Measurements from ENCODE around the gene USB1. TPM values are rescaled to one million over a fixed set of nuclear protein-coding genes. Genes with fewer than 3 reads are reported as not detected.
"Not testable (repeated sequence)": the region's sequence is repeated elsewhere in the genome, so short reads cannot be mapped to it uniquely, and the experiment has no call there.

USB1 gene
- total RNA-seq, 2 experiments from 2014 or later, result 48.4 to 54.2 TPM

GRCh38 chr16:57999971-58000705 lies 1.1 kb upstream of the USB1 start, which contains the start of gene ZNF319:
ZNF319 (minus strand) TSS chr16:58000672; CDS start chr16:57998265, 2,407 bp downstream.
- Mint-ChIP-seq H3K27ac (peak within 1 kb of the TSS; percentile 94), H3K4me3 (peak within 1 kb of the TSS; percentile 92), H3K9me3 (no peaks in the 10 kb centered on the region), H3K4me1 (peaks cover 65% of the 10 kb centered on the region), H3K27me3 (no peaks in the 10 kb centered on the region), H3K36me3 (ENCODE audit: low read depth) (peaks cover 54% of the 10 kb centered on the region)
- ChIA-PET POLR2A (interaction anchor here (1.0 to 2.9 kb wide), 10 partner anchors 11 to 553 kb away, joined by 3 to 15 read pairs (median 4); partner anchors contain the start of genes CIAPIN1 and COQ9), CTCF (interaction anchor here (0.5 to 8.0 kb wide), 12 partner anchors 10 to 423 kb away, joined by 3 to 46 read pairs (median 4); partner anchors contain the start of gene CFAP20)
- no peak for DNase-seq

DNA sequence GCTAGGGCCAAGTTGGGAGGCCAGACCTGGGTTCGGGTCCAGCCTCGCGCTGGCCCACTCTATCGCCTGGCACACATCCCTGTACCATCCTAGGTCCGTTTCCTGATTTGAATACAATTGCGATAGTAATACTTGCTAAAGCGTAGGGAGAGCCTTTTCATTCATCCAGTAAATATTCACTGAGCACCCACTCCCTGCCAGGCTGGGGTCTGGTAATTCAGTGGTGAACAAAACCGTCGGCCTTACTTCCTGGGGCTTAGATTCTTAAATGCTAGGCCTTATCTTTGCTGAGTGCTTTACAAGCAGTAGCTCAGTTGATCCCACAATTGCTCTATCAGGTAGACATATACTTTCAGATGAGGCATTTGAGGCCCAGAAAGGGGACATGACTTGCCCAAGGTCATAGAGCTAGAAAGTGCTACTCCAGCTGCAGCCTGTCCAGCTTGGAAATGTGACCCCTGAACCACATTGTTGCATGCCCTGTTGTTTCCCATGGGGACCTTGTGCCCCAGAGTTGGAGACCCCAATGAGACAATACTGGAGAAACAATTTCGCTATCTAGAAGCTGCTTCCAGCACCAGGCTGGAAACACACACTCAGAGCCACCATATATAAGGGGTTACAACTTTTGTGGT lies 691 bp downstream of the USB1 start:
- H3K27me3 Mint-ChIP-seq, result no peaks in the 10 kb centered on the region
- peaks cover 55% of the 10 kb centered on the region for H3K4me1 Mint-ChIP-seq
- H3K27ac Mint-ChIP-seq, result peak overlapping the region; percentile 94
- peaks cover under 1% of the 10 kb centered on the region for H3K9me3 Mint-ChIP-seq
- ChIA-PET POLR2A (interaction anchor here (1.0 to 1.4 kb wide), 3 partner anchors 12 to 127 kb away, joined by 3 to 4 read pairs (median 3); partner anchors contain the start of gene CFAP20), CTCF (interaction anchor here (1.1 to 8.0 kb wide), 7 partner anchors 23 to 426 kb away, joined by 3 to 46 read pairs (median 3); partner anchors contain the start of gene CFAP20)
- peak overlapping the region; percentile 92 for H3K4me3 Mint-ChIP-seq
- H3K36me3 Mint-ChIP-seq (ENCODE audit: low read depth), result peaks cover 52% of the 10 kb centered on the region
- no peak for DNase-seq

GRCh38 chr16:58002416-58002800 lies 1.2 kb downstream of the USB1 start:
- Mint-ChIP-seq H3K36me3 (ENCODE audit: low read depth) (peaks cover 51% of the 10 kb centered on the region), H3K27ac (no peak overlapping the region), H3K4me1 (peaks cover 50% of the 10 kb centered on the region), H3K27me3 (no peaks in the 10 kb centered on the region), H3K9me3 (peaks cover 2% of the 10 kb centered on the region), H3K4me3 (peak overlapping the region; percentile 30)
- CTCF ChIA-PET, result interaction anchor here (1.1 to 8.0 kb wide), 4 partner anchors 26 to 426 kb away, joined by 3 to 46 read pairs (median 3); partner anchors contain the start of gene CFAP20
- no peak for DNase-seq
- POLR2A ChIA-PET, result interaction anchor here (1.1 kb wide), 1 partner anchor 15 kb away, joined by 3 read pairs; no protein-coding TSS in a partner anchor

- POLR2A ChIA-PET, result no interaction called here
- no peak overlapping the region for H3K27ac Mint-ChIP-seq
- H3K36me3 Mint-ChIP-seq (ENCODE audit: low read depth), result peaks cover 46% of the 10 kb centered on the region
- no peak for DNase-seq
- H3K9me3 Mint-ChIP-seq, result peaks cover 2% of the 10 kb centered on the region
- H3K27me3 Mint-ChIP-seq, result no peaks in the 10 kb centered on the region
- no peak overlapping the region for H3K4me3 Mint-ChIP-seq
- H3K4me1 Mint-ChIP-seq, result peaks cover 45% of the 10 kb centered on the region
- CTCF ChIA-PET, result interaction anchor here (1.1 to 8.0 kb wide), 3 partner anchors 26 to 427 kb away, joined by 3 to 46 read pairs (median 3); no protein-coding TSS in a partner anchor
Measured at GRCh38 chr16:58002936-58003335, 1.7 kb downstream of the USB1 start.

DNA sequence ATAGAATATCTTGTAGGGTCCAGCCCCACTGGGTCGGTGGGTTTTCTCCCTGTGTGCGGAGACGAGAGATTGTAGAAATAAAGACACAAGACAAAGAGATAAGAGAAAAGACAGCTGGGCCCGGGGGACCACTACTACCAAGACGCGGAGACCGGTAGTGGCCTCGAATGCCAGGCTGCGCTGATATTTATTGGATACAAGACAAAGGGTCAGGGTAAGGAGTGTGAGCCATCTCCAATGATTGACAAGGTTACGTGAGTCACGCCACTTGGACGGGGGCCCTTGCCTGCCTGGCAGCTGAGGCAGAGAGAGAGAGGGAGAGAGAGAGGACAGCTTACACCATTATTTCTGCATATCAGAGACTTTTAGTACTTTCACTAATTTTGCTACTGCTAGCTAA lies 3.5 kb downstream of the USB1 start:
- CTCF ChIA-PET, result interaction anchor here (8.0 kb wide), 1 partner anchor 106 kb away, joined by 46 read pairs; no protein-coding TSS in a partner anchor
- H3K4me3 Mint-ChIP-seq, result not testable (repeated sequence)
- H3K36me3 Mint-ChIP-seq (ENCODE audit: low read depth), result peaks cover 41% of the 10 kb centered on the region

GRCh38 chr16:58009856-58010416 lies 8.7 kb downstream of the USB1 start:
- ChIA-PET CTCF (interaction anchor here (0.6 to 1.0 kb wide), 2 partner anchors 73 to 88 kb away, joined by 3 to 6 read pairs; no protein-coding TSS in a partner anchor), POLR2A (no interaction called here)
- no peak for DNase-seq
- Mint-ChIP-seq H3K27me3 (no peaks in the 10 kb centered on the region), H3K4me1 (peaks cover 2% of the 10 kb centered on the region), H3K4me3 (no peak overlapping the region), H3K36me3 (ENCODE audit: low read depth) (peaks cover 37% of the 10 kb centered on the region), H3K27ac (no peak overlapping the region), H3K9me3 (peaks cover 2% of the 10 kb centered on the region)

More for the DNA sequence above, 3.5 kb downstream of the USB1 start:
- H3K9me3 Mint-ChIP-seq, H3K27me3 Mint-ChIP-seq, H3K27ac Mint-ChIP-seq, POLR2A ChIA-PET, DNase-seq: not testable (repeated sequence)
- peaks cover 29% of the 10 kb centered on the region for H3K4me1 Mint-ChIP-seq

- no peak for DNase-seq
- ChIA-PET CTCF (interaction anchor here (1.0 kb wide), 1 partner anchor 87 kb away, joined by 3 read pairs; no protein-coding TSS in a partner anchor), POLR2A (no interaction called here)
- Mint-ChIP-seq H3K4me3 (no peak overlapping the region), H3K27me3 (no peaks in the 10 kb centered on the region), H3K9me3 (peaks cover 2% of the 10 kb centered on the region), H3K36me3 (ENCODE audit: low read depth) (peaks cover 35% of the 10 kb centered on the region), H3K27ac (no peak overlapping the region), H3K4me1 (no peaks in the 10 kb centered on the region)
Measured at GRCh38 chr16:58010886-58011285, 9.7 kb downstream of the USB1 start.

GRCh38 chr16:58011652-58012051 lies 10.4 kb downstream of the USB1 start:
- Mint-ChIP-seq H3K9me3 (peaks cover 2% of the 10 kb centered on the region), H3K4me1 (no peaks in the 10 kb centered on the region)

GRCh38 chr16:58012481-58012880 lies 11.3 kb downstream of the USB1 start:
- POLR2A ChIA-PET, result interaction anchor here (1.0 kb wide), 1 partner anchor 11 kb away, joined by 3 read pairs; no protein-coding TSS in a partner anchor

More at GRCh38 chr16:58011652-58012051, 10.4 kb downstream of the USB1 start:
- Mint-ChIP-seq H3K27me3 (no peaks in the 10 kb centered on the region), H3K27ac (no peak overlapping the region), H3K4me3 (no peak overlapping the region), H3K36me3 (ENCODE audit: low read depth) (peaks cover 28% of the 10 kb centered on the region)
- ChIA-PET POLR2A (no interaction called here), CTCF (no interaction called here)
- DNase-seq, result no peak

DNA sequence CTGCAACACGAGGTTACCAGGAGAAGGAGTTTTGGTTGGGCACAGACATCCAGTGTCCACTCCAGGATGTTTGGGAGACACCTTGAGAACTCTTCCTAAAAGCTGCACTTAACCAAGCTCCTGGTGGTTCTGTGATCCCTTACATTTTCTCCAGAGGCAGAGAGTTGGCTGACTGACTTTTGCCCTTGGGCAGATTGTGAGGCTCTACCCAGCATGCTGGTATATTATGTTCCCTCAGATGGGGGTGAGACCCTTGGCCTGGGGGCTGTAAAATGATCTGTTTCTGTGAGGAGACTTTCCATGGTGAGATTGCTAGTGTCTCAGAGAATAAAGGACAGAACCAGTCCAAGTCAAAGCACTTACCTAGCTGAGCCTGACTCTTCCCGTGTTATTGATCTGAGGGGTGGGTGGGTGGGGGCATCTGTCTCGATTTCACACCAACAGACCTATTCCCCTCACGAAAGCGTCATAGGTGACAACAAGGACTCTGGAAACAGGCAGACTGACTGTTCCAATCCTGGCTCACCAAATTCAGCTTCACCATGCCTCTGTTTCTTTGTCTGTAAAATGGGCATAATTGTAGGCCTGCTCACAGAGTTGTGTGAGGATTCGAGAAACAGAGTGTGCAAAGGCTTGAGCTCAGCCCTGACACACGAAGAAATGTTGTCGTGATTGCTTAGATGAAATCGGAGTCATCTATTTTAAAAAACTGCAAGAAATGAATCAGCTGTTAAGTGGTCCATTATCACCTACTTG lies 12.2 kb downstream of the USB1 start:
- Mint-ChIP-seq H3K27ac (no peak overlapping the region), H3K4me3 (no peak overlapping the region), H3K4me1 (no peaks in the 10 kb centered on the region), H3K9me3 (no peaks in the 10 kb centered on the region), H3K36me3 (ENCODE audit: low read depth) (peaks cover 21% of the 10 kb centered on the region), H3K27me3 (no peaks in the 10 kb centered on the region)
- ChIA-PET CTCF (interaction anchor here (1.1 to 1.3 kb wide), 3 partner anchors 10 to 114 kb away, joined by 3 to 4 read pairs (median 3); no protein-coding TSS in a partner anchor), POLR2A (interaction anchor here (1.0 kb wide), 1 partner anchor 10 kb away, joined by 3 read pairs; no protein-coding TSS in a partner anchor)
- DNase-seq, result no peak

More at GRCh38 chr16:58012481-58012880, 11.3 kb downstream of the USB1 start:
- Mint-ChIP-seq H3K4me3 (no peak overlapping the region), H3K27me3 (no peaks in the 10 kb centered on the region), H3K9me3 (no peaks in the 10 kb centered on the region), H3K27ac (no peak overlapping the region), H3K4me1 (no peaks in the 10 kb centered on the region), H3K36me3 (ENCODE audit: low read depth) (peaks cover 21% of the 10 kb centered on the region)
- CTCF ChIA-PET, result interaction anchor here (1.3 kb wide), 1 partner anchor 113 kb away, joined by 3 read pairs; no protein-coding TSS in a partner anchor
- DNase-seq, result no peak

- no peak for DNase-seq
- CTCF ChIA-PET, result no interaction called here
- Mint-ChIP-seq H3K27ac (no peak overlapping the region), H3K36me3 (ENCODE audit: low read depth) (peaks cover 9% of the 10 kb centered on the region), H3K27me3 (no peaks in the 10 kb centered on the region), H3K9me3 (no peaks in the 10 kb centered on the region), H3K4me1 (peaks cover 9% of the 10 kb centered on the region), H3K4me3 (no peak overlapping the region)
- POLR2A ChIA-PET, result no interaction called here
Measured at GRCh38 chr16:58016840-58017446, 15.7 kb downstream of the USB1 start.

DNA sequence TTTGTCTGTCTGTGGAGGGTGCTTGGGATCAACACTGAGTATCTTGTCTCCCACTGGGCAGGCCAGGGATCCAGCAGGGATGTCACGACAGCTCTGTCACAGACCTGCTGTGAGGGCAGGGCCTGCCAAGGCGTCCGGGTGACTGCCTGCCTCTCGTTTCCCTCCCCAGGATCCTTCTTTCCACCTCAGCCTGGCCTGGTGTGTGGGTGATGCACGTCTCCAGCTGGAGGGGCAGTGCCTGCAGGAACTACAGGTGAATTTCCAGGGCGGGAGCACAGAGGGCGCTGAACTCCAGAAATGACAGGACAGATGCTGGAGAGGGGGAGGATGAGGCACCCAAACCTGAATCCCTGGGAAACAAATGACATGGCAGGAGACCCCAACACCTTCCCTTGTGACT lies 17.6 kb downstream of the USB1 start:
- ChIA-PET POLR2A (no interaction called here), CTCF (no interaction called here)
- Mint-ChIP-seq H3K4me3 (no peak overlapping the region), H3K27me3 (no peaks in the 10 kb centered on the region), H3K27ac (no peak overlapping the region), H3K36me3 (ENCODE audit: low read depth) (peaks cover 7% of the 10 kb centered on the region), H3K4me1 (peaks cover 12% of the 10 kb centered on the region), H3K9me3 (no peaks in the 10 kb centered on the region)
- DNase-seq, result no peak
